CD14-positive monocyte (primary cell): Measurements from ENCODE around the gene ZMYM1. TPM values are rescaled to one million over a fixed set of nuclear protein-coding genes. Genes with fewer than 3 reads are reported as not detected.

Source experiments
- DNase-seq, 3 donors: peaks; one replicate each; pipeline ENCODE4 v3.0.0-alpha.2; 2011 to 2022
- H2AFZ ChIP-seq: 2 replicates; pipeline ENCODE4 v1.6.0; 2012; ENCODE audit warnings: mild to moderate bottlenecking, low read depth, low read length, inconsistent platforms; ENCODE audit not compliant: insufficient read depth, poor library complexity, severe bottlenecking
- H3K27ac ChIP-seq, 2 donors: 1 replicate in 1 of 2; 2 replicates in 1 of 2; pipeline ENCODE4 v1.5.1; 2012 to 2013; ENCODE audit warnings: low read length in 2 of 2, control low read depth in 1 of 2, inconsistent platforms in 1 of 2, low read depth in 1 of 2, mild to moderate bottlenecking in 1 of 2
- H3K27me3 ChIP-seq, 2 donors: one replicate each; pipeline versions ENCODE4 v1.6.0 to v1.6.1; 2011 to 2013; ENCODE audit warnings: low read length in 2 of 2; ENCODE audit not compliant: control insufficient read depth in 2 of 2, insufficient read depth in 2 of 2
- H3K36me3 ChIP-seq, 2 donors: replicated peaks in 1 of 2; 1 replicate in 1 of 2; 2 replicates in 1 of 2; pipeline versions ENCODE4 v1.5.1 to v1.6.1; 2012 to 2013; ENCODE audit warnings: low read length in 2 of 2, control low read depth in 1 of 2, inconsistent platforms in 1 of 2, mild to moderate bottlenecking in 1 of 2; ENCODE audit not compliant: insufficient read depth in 2 of 2, control insufficient read depth in 1 of 2
- H3K4me1 ChIP-seq, 2 donors: 1 replicate in 1 of 2; 2 replicates in 1 of 2; pipeline versions ENCODE4 v1.5.1 to v1.6.1; 2012 to 2013; ENCODE audit warnings: low read length in 2 of 2, control low read depth in 1 of 2, inconsistent platforms in 1 of 2, mild to moderate bottlenecking in 1 of 2, moderate library complexity in 1 of 2; ENCODE audit not compliant: insufficient read depth in 2 of 2, control insufficient read depth in 1 of 2
- H3K4me2 ChIP-seq: replicated peaks from 2 replicates; pipeline ENCODE3; 2012; ENCODE audit warnings: low read length, moderate library complexity, mild to moderate bottlenecking; ENCODE audit not compliant: poor library complexity, severe bottlenecking; ENCODE audit errors: extremely low read depth
- H3K4me3 ChIP-seq, 3 experiments: fragments of 200-600 bp in 1 of 3; sonication (generic) in 1 of 3; replicated peaks in 1 of 3; 1 replicate in 2 of 3; 2 replicates in 1 of 3; pipeline ENCODE4 v1.5.1; 2011 to 2013; ENCODE audit warnings: low read length in 3 of 3, mild to moderate bottlenecking in 3 of 3, control low read depth in 2 of 3, low read depth in 2 of 3, inconsistent platforms in 1 of 3, moderate library complexity in 1 of 3
- H3K79me2 ChIP-seq: 2 replicates; pipeline ENCODE4 v1.6.0; 2012; ENCODE audit warnings: mild to moderate bottlenecking, control low read depth, inconsistent platforms, low read length, moderate library complexity; ENCODE audit not compliant: insufficient read depth
- H3K9ac ChIP-seq: 2 replicates; pipeline ENCODE4 v1.6.0; 2017; ENCODE audit warnings: low read length, mild to moderate bottlenecking; ENCODE audit not compliant: insufficient read depth, poor library complexity, severe bottlenecking
- H3K9me3 ChIP-seq, 2 donors: replicated peaks in 1 of 2; 1 replicate in 1 of 2; 2 replicates in 1 of 2; pipeline versions ENCODE4 v1.5.1 to v1.6.1; 2012 to 2013; ENCODE audit warnings: low read length in 2 of 2, control low read depth in 1 of 2; ENCODE audit not compliant: control insufficient read depth in 1 of 2, insufficient read depth in 1 of 2
- H4K20me1 ChIP-seq: 2 replicates; pipeline ENCODE4 v1.6.0; 2012; ENCODE audit warnings: mild to moderate bottlenecking, low read length, control low read depth, moderate library complexity; ENCODE audit not compliant: insufficient read depth
- H3K27ac Mint-ChIP-seq, 7 donors: one replicate each; pipeline ENCODE4 v1.8.0; 2020; ENCODE audit warnings: mild to moderate bottlenecking in 7 of 7, mixed read lengths in 7 of 7, moderate library complexity in 6 of 7, inconsistent platforms in 2 of 7
- H3K27me3 Mint-ChIP-seq, 3 donors: one replicate each; pipeline ENCODE4 v1.8.0; 2021 to 2022; ENCODE audit warnings: low read depth in 3 of 3, mild to moderate bottlenecking in 3 of 3, mixed read lengths in 3 of 3, moderate library complexity in 3 of 3, inconsistent platforms in 1 of 3
- H3K36me3 Mint-ChIP-seq, 2 donors: one replicate each; pipeline ENCODE4 v1.8.0; 2020; ENCODE audit warnings: mixed read lengths in 2 of 2, inconsistent platforms in 1 of 2, mild to moderate bottlenecking in 1 of 2
- H3K4me1 Mint-ChIP-seq: one replicate; pipeline ENCODE4 v1.8.0; 2020; ENCODE audit warnings: mild to moderate bottlenecking, mixed read lengths
- H3K4me3 Mint-ChIP-seq, 2 donors: one replicate each; pipeline ENCODE4 v1.8.0; 2020; ENCODE audit warnings: mild to moderate bottlenecking in 2 of 2, mixed read lengths in 2 of 2, moderate library complexity in 1 of 2
- H3K9me3 Mint-ChIP-seq, 7 donors: one replicate each; pipeline ENCODE4 v1.8.0; 2020 to 2022; ENCODE audit warnings: mixed read lengths in 7 of 7, mild to moderate bottlenecking in 6 of 7, moderate library complexity in 6 of 7, inconsistent platforms in 2 of 7
- CTCF ChIP-seq: fragments of 200-600 bp; IDR thresholded peaks from one replicate; pipeline ENCODE4 v1.8.0; 2022; ENCODE audit warnings: antibody characterized with exemption, mild to moderate bottlenecking
- WGBS: methylation state at CpG from one replicate; pipeline ENCODE4 v1.1.5; 2013; ENCODE audit warnings: missing lambda C conversion rate; ENCODE audit not compliant: insufficient coverage; 5-methylcytosine and 5-hydroxymethylcytosine counted together
- intact Hi-C, 2 donors: fragments of 100-400 bp; cut with micrococcal nuclease; formaldehyde crosslinking; loops; one replicate each; pipeline versions ENCODE4 v1.15.0 to v1.15.1; 2023
- polyA plus RNA-seq, 3 donors: library from polyadenylated mRNA; depleted of rRNA in 1 of 3; unstranded in 2 of 3; stranded (reverse) in 1 of 3; fragments of 300-500 nt in 2 of 3; fragments of >200 nt in 1 of 3; fragmentation: Illumina TruSeq in 2 of 3; gene quantifications; 1 replicate in 2 of 3; 2 replicates in 1 of 3; pipeline ENCODE4 v1.2.3, GENCODE V29; 2012 to 2021

Gene ZMYM1
- polyA plus RNA-seq, 3 donors = 3.4 to 6.1 (median 4.5) TPM

GRCh38 chr1:35112668-35113067 is 33.5 kb downstream of the ZMYM1 start:
- no peaks in the 10 kb centered on the region for H4K20me1 ChIP-seq
- H2AFZ ChIP-seq = no peak overlapping the region
- no peaks in the 10 kb centered on the region for H3K79me2 ChIP-seq
- Mint-ChIP-seq H3K36me3 (peaks cover 28 to 40% of the 10 kb centered on the region in 2 donors), H3K4me1 (no peaks in the 10 kb centered on the region), H3K27me3 (no peaks in the 10 kb centered on the region), H3K9me3 (peaks cover 0 to 3% (median 0%) of the 10 kb centered on the region in 7 donors), H3K4me3 (no peak overlapping the region), H3K27ac (no peak overlapping the region)
- H3K9me3 ChIP-seq = no peaks in the 10 kb centered on the region
- no peaks in the 10 kb centered on the region for H3K27me3 ChIP-seq
- intact Hi-C loops = no loop called here
- no CpG with 5 or more reads among the region's 4 CpGs for WGBS
- no peak overlapping the region for H3K9ac ChIP-seq
- no peak for DNase-seq
- H3K4me2 ChIP-seq = no peak overlapping the region
- H3K4me1 ChIP-seq = no peaks in the 10 kb centered on the region
- H3K27ac ChIP-seq = no peak overlapping the region
- no peak overlapping the region for H3K4me3 ChIP-seq
- H3K36me3 ChIP-seq = peaks cover 31 to 46% of the 10 kb centered on the region in 2 donors
- TF ChIP-seq CTCF = no peak

GRCh38 chr1:35115459-35116383 is 36.5 kb downstream of the ZMYM1 start:
- H3K36me3 ChIP-seq = peaks cover 31 to 39% of the 10 kb centered on the region in 2 donors
- no peak overlapping the region for H3K27ac ChIP-seq
- no peak overlapping the region for H3K9ac ChIP-seq
- Mint-ChIP-seq H3K27me3 (peaks cover 0 to 9% (median 2%) of the 10 kb centered on the region in 3 donors), H3K36me3 (peaks cover 24 to 28% of the 10 kb centered on the region in 2 donors), H3K9me3 (peaks cover 0 to 3% (median 0%) of the 10 kb centered on the region in 7 donors), H3K4me1 (peaks cover 8% of the 10 kb centered on the region), H3K27ac (no peak overlapping the region), H3K4me3 (no peak overlapping the region)
- no peak for TF ChIP-seq CTCF
- H2AFZ ChIP-seq = no peak overlapping the region
- no peaks in the 10 kb centered on the region for H3K27me3 ChIP-seq
- peaks cover 5 to 6% of the 10 kb centered on the region in 2 donors for H3K4me1 ChIP-seq
- H3K79me2 ChIP-seq = no peaks in the 10 kb centered on the region
- H4K20me1 ChIP-seq = no peaks in the 10 kb centered on the region
- intact Hi-C loops = no loop called here
- no peak overlapping the region for H3K4me2 ChIP-seq
- no CpG with 5 or more reads among the region's 8 CpGs for WGBS
- H3K4me3 ChIP-seq = no peak overlapping the region
- H3K9me3 ChIP-seq = no peaks in the 10 kb centered on the region
- no peak for DNase-seq
